OCI-LY3 (cell line): ENCODE results near the gene BMAL1.

Experiments used
- H2AFZ ChIP-seq: fragments of 200-600, 300-600 bp; shearing (Covaris generic); 2 replicates; pipeline ENCODE4 v1.6.0; 2014; ENCODE audit warnings: antibody characterized with exemption, low read depth, low read length
- H3K27ac ChIP-seq: fragments of 200-600, 300-600 bp; sonication (generic); 2 replicates; pipeline ENCODE4 v1.5.1; 2014; ENCODE audit warnings: mild to moderate bottlenecking, low read length, moderate library complexity, mixed read lengths
- H3K27me3 ChIP-seq: fragments of 200-600, 300-600 bp; sonication (generic); 2 replicates; pipeline ENCODE4 v1.6.1; 2014; ENCODE audit warnings: low read depth, low read length, mixed read lengths
- H3K36me3 ChIP-seq: fragments of 200-600, 300-600 bp; sonication (generic); replicated peaks from 2 replicates; pipeline ENCODE3; 2014; ENCODE audit warnings: low read depth, low read length, mixed read lengths
- H3K4me1 ChIP-seq: fragments of 300-600, 200-600 bp; sonication (generic); 2 replicates; pipeline ENCODE4 v1.6.1; 2014; ENCODE audit warnings: low read length, mixed read lengths
- H3K4me2 ChIP-seq: fragments of 200-600, 300-600 bp; sonication (generic); 2 replicates; pipeline ENCODE4 v1.6.1; 2014; ENCODE audit warnings: low read length, mixed read lengths
- H3K4me3 ChIP-seq: fragments of 300-600, 200-600 bp; sonication (generic); 2 replicates; pipeline ENCODE4 v1.5.1; 2014; ENCODE audit warnings: antibody characterized with exemption, mild to moderate bottlenecking, low read length, moderate library complexity
- H3K79me2 ChIP-seq: fragments of 300-600, 200-600 bp; shearing (Covaris generic); 2 replicates; pipeline ENCODE4 v1.6.1; 2014; ENCODE audit warnings: mild to moderate bottlenecking, low read length, mixed read lengths
- H3K9ac ChIP-seq: fragments of 300-600, 200-600 bp; shearing (Covaris generic); 2 replicates; pipeline ENCODE4 v1.6.0; 2014; ENCODE audit warnings: mild to moderate bottlenecking, low read length, moderate library complexity
- H3K9me3 ChIP-seq: fragments of 200-600, 300-600 bp; shearing (Covaris generic); 2 replicates; pipeline ENCODE4 v1.6.1; 2014; ENCODE audit warnings: low read length, mixed read lengths; ENCODE audit not compliant: insufficient read depth
- H4K20me1 ChIP-seq: fragments of 200-600, 300-600 bp; sonication (generic); 2 replicates; pipeline ENCODE4 v1.6.1; 2016; ENCODE audit warnings: low read length, mixed read lengths; ENCODE audit not compliant: insufficient read depth
- EZH2phosphoT487 ChIP-seq: fragments of 200-600 bp; shearing (Covaris generic); IDR thresholded peaks from 2 replicates; pipeline ENCODE4 v1.6.1; 2018; ENCODE audit warnings: antibody characterized with exemption, mixed run types, low read depth
- TF ChIP-seq, protein P1 (sequence below): fragments of 200-600, 300-600 bp; sonication (generic); IDR thresholded peaks from 2 replicates; pipeline ENCODE4 v1.5.1; 2014; ENCODE audit warnings: antibody characterized with exemption, low read length, low read depth

The BMAL1 gene

DNA sequence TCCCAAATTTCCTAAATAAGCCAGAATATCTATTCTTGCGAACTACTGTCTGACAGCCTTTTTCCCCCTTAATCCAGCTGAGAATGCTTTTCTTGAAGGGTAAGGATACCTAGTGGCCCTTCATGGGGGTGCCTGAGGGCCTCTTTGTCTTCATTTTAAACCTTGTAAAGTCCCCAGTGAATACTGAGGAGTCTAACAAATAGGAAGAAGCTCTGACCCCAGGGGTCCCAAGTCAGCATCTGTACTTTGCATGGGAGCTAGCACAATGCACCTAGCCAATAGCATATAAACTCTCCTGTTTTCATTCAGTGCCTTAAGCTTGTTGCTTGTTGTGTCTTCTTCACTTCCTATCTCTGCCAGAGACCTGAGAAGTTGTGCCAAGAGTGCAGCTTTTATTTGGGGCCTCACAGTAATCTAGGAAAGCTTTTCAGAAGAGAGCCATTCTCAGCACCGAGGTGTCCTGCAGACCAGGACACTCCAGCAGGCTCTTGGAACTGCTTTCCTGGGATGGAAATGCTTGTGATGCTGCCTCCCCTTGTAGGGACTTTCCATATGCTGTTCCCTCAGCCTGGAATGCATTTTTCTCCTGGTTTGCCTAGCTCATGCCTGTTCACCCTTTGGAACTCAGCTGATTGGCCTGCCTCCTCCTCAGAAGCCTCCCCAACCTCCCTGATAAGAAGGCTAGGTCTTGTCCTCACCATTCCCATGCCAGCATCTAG is 37.2 kb downstream of the BMAL1 start:
- no peak overlapping the region for H3K4me3 ChIP-seq
- H3K4me2 ChIP-seq = no peak overlapping the region
- no peak overlapping the region for H3K9ac ChIP-seq
- no peaks in the 10 kb centered on the region for H3K36me3 ChIP-seq
- no peaks in the 10 kb centered on the region for H3K27me3 ChIP-seq
- no peaks in the 10 kb centered on the region for H3K79me2 ChIP-seq
- no peak overlapping the region for H3K27ac ChIP-seq
- no peaks in the 10 kb centered on the region for H3K4me1 ChIP-seq
- no peaks in the 10 kb centered on the region for H3K9me3 ChIP-seq
- no peak for TF ChIP-seq EZH2phosphoT487
- TF ChIP-seq, protein P1, sequence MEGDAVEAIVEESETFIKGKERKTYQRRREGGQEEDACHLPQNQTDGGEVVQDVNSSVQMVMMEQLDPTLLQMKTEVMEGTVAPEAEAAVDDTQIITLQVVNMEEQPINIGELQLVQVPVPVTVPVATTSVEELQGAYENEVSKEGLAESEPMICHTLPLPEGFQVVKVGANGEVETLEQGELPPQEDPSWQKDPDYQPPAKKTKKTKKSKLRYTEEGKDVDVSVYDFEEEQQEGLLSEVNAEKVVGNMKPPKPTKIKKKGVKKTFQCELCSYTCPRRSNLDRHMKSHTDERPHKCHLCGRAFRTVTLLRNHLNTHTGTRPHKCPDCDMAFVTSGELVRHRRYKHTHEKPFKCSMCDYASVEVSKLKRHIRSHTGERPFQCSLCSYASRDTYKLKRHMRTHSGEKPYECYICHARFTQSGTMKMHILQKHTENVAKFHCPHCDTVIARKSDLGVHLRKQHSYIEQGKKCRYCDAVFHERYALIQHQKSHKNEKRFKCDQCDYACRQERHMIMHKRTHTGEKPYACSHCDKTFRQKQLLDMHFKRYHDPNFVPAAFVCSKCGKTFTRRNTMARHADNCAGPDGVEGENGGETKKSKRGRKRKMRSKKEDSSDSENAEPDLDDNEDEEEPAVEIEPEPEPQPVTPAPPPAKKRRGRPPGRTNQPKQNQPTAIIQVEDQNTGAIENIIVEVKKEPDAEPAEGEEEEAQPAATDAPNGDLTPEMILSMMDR = no peak
- H2AFZ ChIP-seq = no peak overlapping the region
- no peaks in the 10 kb centered on the region for H4K20me1 ChIP-seq

DNA sequence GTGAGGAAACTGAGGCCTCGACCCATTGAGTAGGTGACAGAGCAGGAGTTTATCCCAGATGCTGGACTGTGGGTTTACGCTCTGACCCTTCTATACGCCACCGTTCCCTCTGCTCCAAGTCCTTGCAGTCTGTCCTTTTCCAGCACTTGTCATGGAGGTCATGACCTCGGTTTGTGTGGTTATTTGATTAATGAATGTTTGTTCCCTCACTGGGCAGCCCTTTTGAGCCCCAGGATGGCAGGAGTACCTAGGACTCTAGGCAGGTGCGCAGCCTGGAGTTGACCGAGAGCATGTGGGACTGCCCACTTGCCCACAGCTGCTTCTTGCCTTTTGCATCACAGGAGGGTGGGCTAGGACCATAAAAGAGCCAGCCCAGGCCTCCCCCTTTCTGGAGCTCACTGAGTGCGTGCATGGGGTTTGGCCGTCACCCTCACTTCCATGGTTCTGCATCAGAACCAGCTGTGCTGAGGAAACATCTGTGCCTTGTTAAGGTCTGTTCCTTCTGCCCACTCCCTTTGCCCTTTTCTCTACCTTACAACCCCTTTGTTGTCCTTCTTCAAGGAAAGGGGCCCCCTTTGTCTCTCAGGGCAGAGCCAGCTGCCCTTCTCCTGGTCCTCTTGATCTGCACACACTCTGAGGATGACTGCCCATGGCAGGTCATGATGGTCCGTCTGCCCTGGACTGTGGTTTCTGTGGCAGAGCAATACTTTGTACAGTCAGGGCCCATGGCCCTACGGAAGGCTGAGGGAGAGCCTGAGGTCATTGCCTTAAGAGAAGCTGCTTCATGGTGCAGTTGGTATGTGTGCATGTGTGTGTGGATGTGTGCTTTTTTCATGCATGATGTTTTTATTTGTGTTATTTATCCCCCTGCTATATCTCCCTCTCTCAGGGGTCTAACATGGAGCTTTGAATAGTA is 38.2 kb downstream of the BMAL1 start:
- Histone ChIP-seq H3K4me1 (no peaks in the 10 kb centered on the region), H3K79me2 (no peaks in the 10 kb centered on the region), H3K4me2 (no peak overlapping the region), H3K4me3 (no peak overlapping the region), H3K9ac (no peak overlapping the region), H4K20me1 (no peaks in the 10 kb centered on the region), H3K36me3 (no peaks in the 10 kb centered on the region), H3K27me3 (no peaks in the 10 kb centered on the region), H2AFZ (no peak overlapping the region), H3K27ac (no peak overlapping the region), H3K9me3 (no peaks in the 10 kb centered on the region)
- TF ChIP-seq EZH2phosphoT487 = no peak
- TF ChIP-seq, protein P1 = no peak

DNA sequence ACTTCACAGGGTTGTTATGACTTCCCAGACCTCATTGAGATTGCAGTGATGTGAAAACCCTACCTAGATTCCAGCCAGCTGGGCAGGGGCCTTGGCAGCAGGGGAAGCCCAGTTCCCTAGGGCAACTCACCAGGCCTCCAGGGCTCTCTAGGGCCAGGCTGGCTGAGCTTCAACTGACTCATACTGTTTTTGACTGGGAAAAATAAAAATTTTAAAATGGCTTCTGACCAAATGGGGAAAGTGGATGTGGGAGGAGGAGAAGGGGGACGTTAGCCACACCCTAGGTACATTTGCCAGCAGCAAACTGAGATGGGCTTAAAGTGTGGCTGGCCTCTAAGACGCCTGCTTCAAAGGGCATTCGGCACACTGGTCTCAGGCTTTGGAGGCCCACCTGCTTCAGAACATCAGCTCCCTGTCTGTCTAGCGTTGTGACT is 39.0 kb downstream of the BMAL1 start:
- H3K79me2 ChIP-seq = no peaks in the 10 kb centered on the region
- no peaks in the 10 kb centered on the region for H3K9me3 ChIP-seq
- no peaks in the 10 kb centered on the region for H3K27me3 ChIP-seq
- H4K20me1 ChIP-seq = no peaks in the 10 kb centered on the region
- H3K27ac ChIP-seq = no peak overlapping the region
- no peak overlapping the region for H3K4me3 ChIP-seq
- TF ChIP-seq EZH2phosphoT487 = no peak
- H2AFZ ChIP-seq = no peak overlapping the region
- no peaks in the 10 kb centered on the region for H3K4me1 ChIP-seq
- H3K4me2 ChIP-seq = no peak overlapping the region
- H3K36me3 ChIP-seq = no peaks in the 10 kb centered on the region
- no peak overlapping the region for H3K9ac ChIP-seq

DNA sequence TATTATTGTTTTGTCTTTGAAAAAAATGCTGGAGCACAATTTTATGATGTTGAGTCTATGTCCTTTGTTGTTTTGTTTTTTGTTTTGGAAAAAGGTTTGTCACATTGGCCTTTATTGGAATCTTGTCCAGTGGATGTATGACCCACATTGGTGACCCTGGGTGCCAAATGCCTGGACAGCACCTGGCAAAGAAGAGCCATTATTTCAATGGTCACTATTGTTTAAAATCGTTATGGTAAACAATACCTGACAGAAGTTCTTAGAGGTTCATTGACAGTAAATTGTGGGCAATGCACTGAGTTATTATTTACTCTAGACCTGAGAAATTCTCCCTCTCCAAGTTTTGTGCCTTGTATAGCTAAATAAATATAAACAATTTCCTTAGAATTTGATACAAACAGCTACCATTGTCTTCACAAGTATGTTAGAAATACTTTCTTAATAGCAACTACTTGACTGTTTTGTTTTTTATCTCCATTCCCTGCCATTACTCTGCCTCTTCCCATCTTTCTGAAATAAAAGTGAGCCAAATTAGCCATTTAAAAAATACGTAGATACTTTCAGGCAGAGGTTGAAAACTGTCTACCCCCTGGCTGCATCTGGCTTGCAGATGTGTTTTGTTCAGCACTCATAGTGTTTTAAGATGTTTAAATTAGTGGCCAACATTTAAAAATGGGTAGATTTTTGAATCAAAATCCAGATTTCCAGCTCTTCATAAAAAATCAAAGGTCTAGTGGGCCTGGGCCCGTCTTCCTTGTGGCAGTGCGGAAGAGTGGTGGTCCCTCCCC is 39.9 kb downstream of the BMAL1 start:
- Histone ChIP-seq H3K27ac (no peak overlapping the region), H3K4me1 (no peaks in the 10 kb centered on the region), H3K4me2 (no peak overlapping the region), H3K79me2 (no peaks in the 10 kb centered on the region), H3K27me3 (no peaks in the 10 kb centered on the region), H3K9ac (no peak overlapping the region), H3K9me3 (no peaks in the 10 kb centered on the region), H3K36me3 (no peaks in the 10 kb centered on the region), H2AFZ (no peak overlapping the region), H3K4me3 (no peak overlapping the region), H4K20me1 (no peaks in the 10 kb centered on the region)
- TF ChIP-seq, protein P1 = no peak
- no peak for TF ChIP-seq EZH2phosphoT487
